ENCODE measurements around the gene GIMD1.
A peak's percentile ranks its signal among the peaks of the same experiment; 100 is the strongest.
"Not testable (repeated sequence)": the region's sequence is repeated elsewhere in the genome, so short reads cannot be mapped to it uniquely, and the experiment has no call there.

GIMD1 gene

GRCh38 chr4:106368678-106369077 lies at the start of gene GIMD1:
Gene GIMD1, minus strand, starts transcription at chr4:106368778. Its CDS starts 1,343 bp downstream, at chr4:106367435.
- no peak for DNase-seq (ENCODE audit: low read depth)

DNA sequence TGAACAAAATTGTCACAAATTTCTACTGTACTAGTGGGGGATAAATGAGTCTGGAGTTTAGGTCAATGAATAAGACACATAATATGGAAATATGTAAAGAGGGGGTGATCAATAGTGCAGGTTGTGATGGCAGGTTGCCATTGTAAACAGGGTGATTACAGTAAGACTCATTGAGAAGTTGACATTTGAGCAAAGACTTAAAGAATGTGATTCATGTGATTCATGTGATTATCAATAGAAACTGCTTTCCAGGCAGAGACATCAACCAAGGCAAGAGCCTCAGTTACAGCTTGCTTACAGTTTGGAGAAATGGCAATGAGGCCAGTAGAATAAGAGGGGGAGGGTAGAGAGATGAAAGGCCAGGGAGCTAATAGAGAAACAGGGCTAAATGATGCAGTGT lies 45.8 kb upstream of the GIMD1 start:
- no peak for DNase-seq (ENCODE audit: low read depth)

- DNase-seq (ENCODE audit: low read depth): no peak
These were observed 41.6 kb upstream of the GIMD1 start for GRCh38 chr4:106409901-106410889.

GRCh38 chr4:106408004-106408403 lies 39.4 kb upstream of the GIMD1 start:
- not testable (repeated sequence) for DNase-seq (ENCODE audit: low read depth)

- DNase-seq (ENCODE audit: low read depth): no peak
These were observed 32.6 kb upstream of the GIMD1 start for GRCh38 chr4:106401157-106401556.

GRCh38 chr4:106398898-106399297 lies 30.3 kb upstream of the GIMD1 start:
- not testable (repeated sequence) for DNase-seq (ENCODE audit: low read depth)

DNA sequence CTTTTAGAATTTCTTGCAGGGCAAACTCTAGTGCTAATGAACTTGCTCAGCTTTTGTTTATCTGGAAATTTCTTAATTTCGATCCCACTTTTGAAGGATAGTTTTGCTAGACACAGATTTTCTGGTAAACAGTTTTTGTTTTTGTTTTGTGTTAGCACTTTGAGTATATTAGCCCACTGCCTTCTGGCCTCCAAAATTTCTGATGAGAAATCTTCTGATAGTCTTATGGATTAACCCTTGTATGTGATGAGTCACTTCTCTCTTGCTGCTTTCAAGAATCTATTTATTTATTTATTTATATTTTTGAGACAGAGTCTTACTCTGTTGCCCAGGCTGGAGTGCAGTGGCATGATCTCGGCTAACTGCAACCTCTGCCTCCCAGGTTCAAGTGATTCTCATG lies 27.0 kb upstream of the GIMD1 start:
- DNase-seq (ENCODE audit: low read depth): no peak

DNA sequence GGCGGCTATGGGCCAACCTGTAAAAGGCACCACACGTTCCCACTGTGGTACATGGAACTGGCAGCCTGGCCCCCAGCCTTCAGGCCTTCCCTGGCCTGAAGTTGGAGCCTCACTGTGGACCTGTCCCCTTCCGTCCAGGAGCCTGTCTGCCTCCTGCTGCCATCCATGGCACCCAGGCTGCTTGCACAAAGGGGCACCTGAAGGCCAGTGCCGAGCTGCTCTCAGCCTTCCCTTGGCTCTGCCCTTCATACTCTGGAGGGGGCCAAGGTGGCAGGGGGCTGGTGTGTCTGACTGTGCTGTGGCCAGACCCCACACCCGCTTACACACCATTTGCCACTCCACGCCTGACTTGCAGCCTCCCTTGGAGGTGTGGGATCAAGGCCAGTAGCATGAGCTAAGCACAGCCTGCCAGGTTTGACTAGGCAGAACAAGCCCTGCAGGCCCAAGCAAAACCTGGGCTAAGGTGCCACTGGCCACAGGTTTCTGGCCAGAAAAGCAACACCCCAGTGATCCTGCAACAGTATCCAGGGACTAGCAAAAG lies 17.3 kb upstream of the GIMD1 start:
- no peak for DNase-seq (ENCODE audit: low read depth)

DNA sequence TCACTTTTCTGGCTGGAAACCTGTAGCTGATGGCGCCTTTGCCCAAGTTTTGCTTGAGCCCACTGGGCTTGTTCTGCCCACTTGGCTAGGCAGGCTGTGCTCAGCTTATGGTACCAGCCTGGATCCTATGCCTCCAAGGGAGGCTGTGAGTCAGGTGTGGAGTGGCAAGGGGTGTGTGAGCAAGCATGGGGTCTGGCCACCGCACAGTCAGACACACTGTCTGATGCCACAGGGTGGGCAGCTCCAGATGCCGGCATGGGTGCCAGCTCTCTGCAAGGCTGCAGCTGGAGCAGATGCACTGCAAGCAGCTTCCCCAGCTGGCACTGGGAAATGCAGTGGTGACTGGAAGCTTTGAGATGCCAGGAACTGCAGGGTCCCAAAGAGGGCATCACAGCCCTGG lies 16.3 kb upstream of the GIMD1 start:
- DNase-seq (ENCODE audit: low read depth): no peak

- no peak for DNase-seq (ENCODE audit: low read depth)
These were observed 11.6 kb upstream of the GIMD1 start for GRCh38 chr4:106380179-106380578.

DNA sequence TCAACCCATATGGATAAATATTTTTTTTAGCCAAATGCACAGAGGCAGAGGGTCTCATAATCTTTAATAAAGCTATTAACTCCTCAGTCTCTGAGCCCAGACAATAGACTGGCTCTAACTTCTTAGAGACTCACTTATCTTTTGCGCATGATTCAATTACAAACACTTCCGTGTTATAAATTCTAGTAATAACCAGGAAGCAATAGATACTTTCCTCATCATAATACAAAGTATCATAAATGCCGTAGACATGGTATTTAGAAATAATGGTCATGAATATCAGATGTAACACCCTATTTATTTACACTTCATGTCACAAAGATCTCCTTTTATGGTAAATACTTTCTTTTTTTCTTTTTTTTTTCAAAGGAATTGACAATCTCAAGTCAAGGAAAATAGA lies 4.4 kb upstream of the GIMD1 start:
- DNase-seq (ENCODE audit: low read depth): no peak

- no peak for DNase-seq (ENCODE audit: low read depth)
These were observed 2.6 kb upstream of the GIMD1 start for GRCh38 chr4:106371161-106371560.

- no peak for DNase-seq (ENCODE audit: low read depth)
These were observed 1.6 kb upstream of the GIMD1 start for GRCh38 chr4:106370214-106370613.

DNA sequence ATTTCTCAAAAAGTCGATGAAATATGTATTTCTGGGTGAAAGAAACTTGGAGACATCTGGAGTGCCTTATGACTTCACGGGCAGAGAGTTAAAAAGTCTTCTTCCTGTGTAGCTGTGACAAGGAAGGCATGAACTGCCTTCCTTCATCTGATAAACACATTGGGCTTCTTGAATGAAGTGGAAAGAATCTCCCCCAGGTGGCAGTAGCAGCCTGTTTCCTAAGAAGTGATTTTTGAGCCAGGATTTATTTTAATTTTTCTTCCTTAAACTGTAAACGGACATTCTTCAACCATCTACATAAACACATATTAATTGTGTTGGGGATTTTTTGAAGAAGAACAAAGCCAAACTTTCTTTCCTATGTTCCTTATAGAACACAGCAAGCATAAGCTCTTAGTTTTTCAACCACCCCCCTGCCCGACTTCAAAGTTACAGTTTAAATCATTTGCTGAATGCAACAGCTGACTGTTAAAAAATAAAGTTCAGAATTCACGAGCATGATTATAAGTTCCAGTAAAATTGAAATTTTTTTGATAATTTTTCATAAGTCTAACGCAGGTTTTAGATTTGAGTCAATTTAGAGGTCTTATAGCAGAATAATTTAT lies 980 bp upstream of the GIMD1 start:
- peak; percentile 73 for DNase-seq (ENCODE audit: low read depth)

DNA sequence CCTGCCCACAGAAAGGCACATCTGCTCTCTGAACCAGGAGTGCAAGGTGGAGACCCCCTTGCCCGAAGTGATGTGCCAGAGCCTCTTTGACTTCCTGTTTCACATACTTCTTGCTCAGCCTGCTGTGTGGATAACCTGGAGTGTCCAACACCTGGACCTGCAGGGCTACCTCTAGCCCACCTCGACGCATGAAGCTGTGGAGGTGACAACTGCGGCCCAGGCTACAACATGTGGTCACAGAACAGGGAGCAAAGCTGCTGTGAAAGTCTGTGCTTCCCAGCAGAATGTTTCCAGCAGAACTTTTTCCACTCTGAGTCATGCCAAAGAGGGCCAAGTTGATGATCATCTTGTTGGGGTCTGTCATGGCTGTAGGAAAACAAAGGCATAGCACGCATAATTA lies 1.5 kb downstream of the GIMD1 start:
- DNase-seq (ENCODE audit: low read depth): no peak

GRCh38 chr4:106366026-106366425 lies 2.6 kb downstream of the GIMD1 start:
- DNase-seq (ENCODE audit: low read depth): peak; percentile 41

GRCh38 chr4:106365613-106366012 lies 3.0 kb downstream of the GIMD1 start:
- DNase-seq (ENCODE audit: low read depth): peak; percentile 85

- DNase-seq (ENCODE audit: low read depth): no peak
These were observed 4.3 kb downstream of the GIMD1 start for GRCh38 chr4:106364282-106364681.

DNA sequence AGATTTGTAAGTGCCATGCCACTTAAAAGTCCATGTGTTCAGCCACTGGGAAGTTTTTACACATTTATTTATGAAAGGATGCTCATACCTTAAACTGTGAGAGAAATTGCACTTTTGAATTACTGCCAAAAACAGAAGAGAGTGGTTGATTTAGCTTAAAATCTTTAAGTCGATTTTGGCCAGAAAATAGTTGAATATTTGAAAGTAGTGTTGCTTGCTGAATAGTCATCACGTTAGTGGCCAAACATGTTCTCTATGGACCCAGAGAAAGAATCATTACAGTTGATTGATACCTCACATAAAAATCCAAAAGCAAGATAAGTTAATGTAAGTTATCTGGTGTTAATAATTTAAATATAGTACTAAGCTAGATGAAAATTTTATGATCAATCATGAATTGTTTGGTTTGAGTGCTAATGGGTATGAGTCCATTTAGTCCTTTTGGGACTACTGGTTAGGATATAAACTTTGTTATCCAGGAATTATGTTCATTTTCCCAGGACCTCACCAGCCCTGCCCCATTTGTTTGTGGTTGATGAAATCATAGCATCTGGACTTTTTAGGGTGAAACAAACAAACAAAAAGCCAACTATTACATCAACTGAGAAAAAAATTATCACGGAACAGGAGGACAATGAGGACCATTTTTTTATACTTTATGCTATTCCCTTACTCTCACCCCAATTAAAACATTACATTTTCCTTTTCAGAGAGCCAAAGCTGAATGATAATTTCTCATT lies 6.3 kb downstream of the GIMD1 start:
- no peak for DNase-seq (ENCODE audit: low read depth)

DNA sequence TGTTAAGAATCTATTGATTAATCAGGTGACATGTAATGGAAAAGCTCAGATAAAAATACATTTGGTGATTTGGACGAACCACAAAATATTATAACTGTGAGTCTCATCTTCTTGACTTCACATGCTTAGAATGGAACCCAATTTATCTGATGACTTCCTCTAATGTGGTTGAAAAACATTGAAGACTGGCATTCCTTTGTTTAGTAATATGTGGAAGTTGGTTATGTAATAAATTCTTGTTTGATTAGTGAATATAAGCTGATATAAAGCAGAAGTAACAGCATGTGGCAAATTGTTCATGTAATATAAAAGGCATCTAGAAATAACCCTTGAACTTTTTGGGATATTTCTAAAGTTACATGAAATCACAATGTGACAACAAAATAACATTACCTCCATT lies 9.7 kb downstream of the GIMD1 start:
- peak; percentile 74 for DNase-seq (ENCODE audit: low read depth)

GRCh38 chr4:106355193-106355592 lies 13.4 kb downstream of the GIMD1 start:
- DNase-seq (ENCODE audit: low read depth): no peak

DNA sequence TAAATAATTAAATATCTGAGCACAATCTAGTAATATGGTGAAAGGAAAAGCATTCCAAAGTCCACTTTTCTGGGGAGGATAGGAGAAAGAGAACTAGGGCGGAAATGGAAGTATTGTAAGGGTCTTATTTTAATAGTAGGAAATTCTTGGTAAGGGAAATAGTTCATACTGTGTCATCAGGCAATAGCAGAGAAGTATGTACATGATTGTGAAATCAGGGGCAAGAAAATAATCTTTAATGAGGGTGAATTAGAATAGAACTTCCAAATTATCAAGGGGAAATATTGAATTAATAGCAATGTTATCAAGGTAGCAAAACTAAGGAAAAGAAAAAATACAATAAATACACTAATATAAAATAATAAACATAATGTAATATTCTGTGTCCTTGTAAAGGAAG lies 14.8 kb downstream of the GIMD1 start:
- no peak for DNase-seq (ENCODE audit: low read depth)

All from non-pigmented ciliary epithelial cell (primary cell).